Activated T-helper 9 cell treated with anti-CD3 and anti-CD28 coated beads, Interleukin-2, amount 50 U/mL, for 16 hours (primary cell): ENCODE results near the gene ZNF618.

Source experiments
- DNase-seq: peaks from one replicate; pipeline ENCODE4 v3.0.0-alpha.2; 2020; ENCODE audit warnings: low read depth

Gene ZNF618

DNA sequence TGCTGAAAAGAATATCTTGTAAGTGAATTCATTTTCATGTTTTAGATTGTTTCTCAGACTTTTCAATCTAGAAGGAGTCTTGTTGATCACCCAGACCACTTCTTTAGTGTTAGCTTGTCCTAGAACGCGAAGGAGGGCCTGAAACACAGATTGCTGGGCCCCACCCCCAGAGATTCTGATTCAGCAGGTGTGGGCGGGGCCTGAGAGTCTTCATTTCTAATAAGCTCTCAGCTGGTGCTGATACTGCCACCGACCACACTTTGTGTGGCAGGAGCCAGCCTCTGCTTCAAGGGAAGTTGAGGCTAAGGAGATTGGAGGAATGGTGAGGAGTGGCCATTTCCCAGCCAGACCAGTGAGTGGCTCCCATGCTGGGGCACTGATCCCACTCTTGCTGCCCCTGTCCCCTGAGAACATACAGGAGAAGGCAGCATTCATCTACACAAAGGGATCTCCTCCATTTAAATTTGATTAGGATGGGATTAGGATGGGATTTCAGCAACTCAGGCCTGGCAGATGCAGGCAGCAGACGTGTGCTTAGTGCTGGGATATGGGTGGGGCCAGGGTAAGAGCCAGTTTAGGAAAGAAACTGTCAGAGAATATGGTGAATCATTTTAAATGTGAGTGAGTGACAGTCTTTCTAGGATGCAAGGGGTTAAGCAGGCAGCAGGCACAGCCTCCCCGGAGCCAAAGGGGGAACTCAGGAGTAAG is 35.9 kb downstream of the ZNF618 start:
- DNase-seq: no peak

DNA sequence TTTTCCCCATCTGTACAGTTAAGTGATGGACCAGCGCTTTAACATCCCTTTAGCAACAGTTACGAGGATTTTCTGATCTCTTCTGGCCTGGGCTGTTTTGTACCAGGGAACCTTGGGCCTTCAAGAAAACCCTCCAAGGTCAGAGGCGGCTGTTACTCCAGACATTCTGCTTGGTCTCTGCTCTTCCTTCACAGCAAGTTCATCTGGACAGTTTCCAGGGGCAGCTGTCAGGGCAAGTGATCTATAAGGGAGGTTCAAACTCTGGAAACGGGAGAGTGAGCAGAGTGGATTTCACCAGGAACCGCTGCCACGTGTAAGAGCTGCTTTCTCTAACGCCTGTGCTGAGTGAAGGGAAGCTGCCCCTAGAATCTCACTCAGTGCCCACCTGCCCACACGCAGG is 36.7 kb downstream of the ZNF618 start:
- DNase-seq: no peak

GRCh38 chr9:113913426-113914195 is 37.5 kb downstream of the ZNF618 start:
- DNase-seq: no peak

DNA sequence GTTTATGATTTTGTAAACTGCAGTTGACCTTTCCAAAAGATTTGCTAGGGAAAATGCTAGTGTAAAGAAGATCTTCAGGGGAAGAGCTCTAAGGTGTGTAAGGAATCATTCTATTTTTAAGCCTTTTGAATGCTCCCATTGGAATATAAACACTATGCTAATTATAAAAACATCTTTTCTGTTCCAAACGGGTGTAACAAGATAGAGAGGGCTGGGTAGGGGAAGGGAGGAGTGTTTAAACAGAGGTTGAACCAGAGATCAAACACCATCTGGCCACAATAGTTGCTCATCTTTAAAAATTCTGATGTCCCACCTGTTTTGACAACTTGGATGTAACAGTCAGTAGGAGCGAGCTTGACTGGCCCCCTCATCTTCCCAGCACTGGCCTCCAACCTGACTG is 38.4 kb downstream of the ZNF618 start:
- DNase-seq: no peak

DNA sequence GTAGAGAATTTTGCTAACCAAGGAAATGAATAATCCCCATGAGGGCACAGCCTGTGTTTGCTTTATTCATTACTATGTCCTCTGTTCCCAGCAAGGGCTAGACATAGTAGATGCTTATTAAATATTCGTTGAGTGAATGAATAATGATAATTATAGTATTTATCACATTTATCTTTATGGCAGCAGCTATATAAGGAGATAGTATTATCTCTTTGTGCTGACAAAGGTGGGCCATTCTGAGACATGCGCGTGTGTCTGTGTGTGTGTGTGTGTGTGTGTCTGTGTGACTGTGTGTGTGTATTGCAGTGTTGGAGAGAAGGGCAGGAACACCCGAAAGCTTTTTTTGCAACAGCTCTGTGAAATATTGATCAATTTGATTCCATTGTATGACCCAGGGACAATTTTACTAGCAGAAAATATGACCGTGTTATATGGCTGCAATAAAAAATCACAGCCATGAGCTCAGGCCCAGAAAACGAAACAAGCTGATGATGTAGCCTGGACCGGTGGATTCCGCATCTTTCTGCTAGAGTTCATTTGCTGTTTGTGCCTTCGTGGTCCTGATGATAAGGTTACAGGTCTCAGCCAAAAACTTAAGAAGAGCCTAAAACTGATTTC is 39.8 kb downstream of the ZNF618 start:
- no peak for DNase-seq

DNA sequence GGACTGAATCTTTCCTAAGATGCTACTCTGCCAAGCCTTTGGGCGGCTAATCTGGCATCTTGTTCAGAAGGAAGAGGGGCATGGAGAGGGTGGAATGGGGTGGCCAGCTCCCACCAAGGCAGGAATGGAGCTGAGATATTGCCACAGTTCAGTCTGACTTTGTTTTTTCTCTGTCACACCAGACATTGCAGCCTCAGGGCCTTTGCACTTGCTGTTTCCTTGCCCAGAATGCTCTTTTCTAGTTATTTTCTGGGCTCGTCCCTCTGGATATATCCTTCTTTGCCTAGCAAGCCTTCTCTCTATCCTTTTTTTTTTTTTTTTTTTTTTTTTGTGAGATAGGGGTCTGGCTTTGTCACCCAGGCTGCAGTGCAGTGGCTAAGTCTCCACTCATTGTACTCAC is 40.8 kb downstream of the ZNF618 start:
- no peak for DNase-seq

- no peak for DNase-seq
Measured at GRCh38 chr9:113918697-113919350, 42.7 kb downstream of the ZNF618 start.

DNA sequence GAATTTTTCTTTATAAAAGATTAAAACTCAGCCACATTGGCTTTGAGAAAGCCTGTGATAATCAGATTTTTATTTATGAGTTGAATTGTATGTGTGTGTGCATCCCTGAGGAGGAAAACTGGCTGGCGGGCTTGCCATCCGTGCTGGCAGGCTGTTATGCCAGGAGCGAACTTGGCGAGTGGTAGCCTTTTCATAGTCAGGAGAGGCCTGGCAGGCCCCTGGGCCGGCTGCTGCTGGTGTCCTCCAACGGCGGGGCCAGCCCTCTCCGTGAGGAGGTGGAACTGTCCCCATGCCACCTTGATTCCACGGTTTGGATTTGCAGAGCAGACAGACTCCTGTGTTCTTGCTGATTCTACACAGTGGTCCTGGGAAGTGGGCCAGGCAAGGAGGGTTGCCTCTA is 43.3 kb downstream of the ZNF618 start:
- DNase-seq: no peak

GRCh38 chr9:113919871-113920270 is 43.8 kb downstream of the ZNF618 start:
- no peak for DNase-seq

GRCh38 chr9:113920872-113921271 is 44.8 kb downstream of the ZNF618 start:
- no peak for DNase-seq

DNA sequence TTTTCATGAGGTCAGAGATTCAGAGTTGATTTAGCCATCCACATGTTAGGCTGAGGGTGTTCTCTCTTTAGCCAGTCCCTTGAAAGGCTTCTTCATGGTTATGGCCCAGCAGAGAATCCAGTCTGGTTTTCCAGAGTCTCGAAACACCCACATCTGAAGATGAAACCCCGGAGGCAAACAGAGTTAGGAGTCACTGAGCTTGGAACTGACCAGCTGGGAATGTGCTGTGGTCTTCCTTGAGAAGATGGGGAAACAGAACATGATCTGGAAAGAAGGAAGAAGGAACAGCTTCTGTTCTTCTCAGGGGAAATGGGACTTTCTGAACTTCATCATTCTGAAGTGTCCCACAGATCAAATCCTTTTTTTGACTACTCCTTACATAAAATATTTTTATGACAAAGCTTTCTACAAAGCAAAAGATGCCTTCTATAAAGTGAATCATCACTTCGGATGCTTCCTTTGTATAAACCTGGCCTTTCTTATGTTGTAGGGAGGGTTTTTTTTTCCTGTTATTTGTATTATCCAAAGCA is 45.4 kb downstream of the ZNF618 start:
- DNase-seq: no peak

- no peak for DNase-seq
Measured at GRCh38 chr9:113922160-113922559, 46.1 kb downstream of the ZNF618 start.

DNA sequence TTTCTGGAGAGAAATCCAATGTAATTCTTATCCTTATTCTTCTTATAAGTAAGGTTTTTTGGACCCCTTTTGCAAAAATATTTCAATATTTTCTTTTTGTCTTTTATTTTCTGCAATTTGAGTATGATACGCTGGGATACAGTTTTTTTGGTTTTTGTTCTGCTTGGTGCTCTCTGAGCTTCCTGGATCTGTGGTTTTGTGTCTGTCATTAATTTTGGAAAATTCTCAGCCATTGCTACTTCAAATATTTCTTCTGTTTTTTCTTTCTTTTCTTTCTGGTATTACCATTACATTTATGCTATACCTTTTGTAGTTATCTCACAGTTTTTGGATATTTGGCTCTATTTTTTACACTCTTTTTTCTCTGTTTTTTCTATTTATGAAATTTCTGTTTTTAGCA is 50.1 kb downstream of the ZNF618 start:
- DNase-seq: no peak

GRCh38 chr9:113927277-113927676 is 51.2 kb downstream of the ZNF618 start:
- no peak for DNase-seq

- DNase-seq: no peak
Measured at GRCh38 chr9:113928269-113928668, 52.2 kb downstream of the ZNF618 start.

GRCh38 chr9:113929634-113930389 is 53.7 kb downstream of the ZNF618 start:
- no peak for DNase-seq

DNA sequence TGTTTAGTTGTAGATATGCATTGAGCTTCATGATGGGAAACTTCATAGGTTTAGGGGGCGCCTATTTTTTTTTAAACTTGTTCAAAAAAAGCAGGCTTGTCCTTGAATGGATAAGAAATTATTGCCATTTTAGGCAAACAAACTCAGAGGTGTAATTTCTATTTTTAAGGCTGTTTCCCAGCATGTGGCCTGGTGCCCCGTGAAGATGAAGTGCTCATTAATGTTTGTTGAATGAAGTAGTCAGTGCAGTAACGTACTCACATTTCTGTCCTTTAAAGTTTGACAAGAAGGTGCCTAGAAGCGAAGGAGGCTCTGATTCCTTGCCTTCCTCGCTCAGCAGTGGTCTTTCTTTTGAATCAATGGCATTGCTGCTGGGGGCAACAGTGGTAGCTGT is 54.3 kb downstream of the ZNF618 start:
- DNase-seq: no peak

DNA sequence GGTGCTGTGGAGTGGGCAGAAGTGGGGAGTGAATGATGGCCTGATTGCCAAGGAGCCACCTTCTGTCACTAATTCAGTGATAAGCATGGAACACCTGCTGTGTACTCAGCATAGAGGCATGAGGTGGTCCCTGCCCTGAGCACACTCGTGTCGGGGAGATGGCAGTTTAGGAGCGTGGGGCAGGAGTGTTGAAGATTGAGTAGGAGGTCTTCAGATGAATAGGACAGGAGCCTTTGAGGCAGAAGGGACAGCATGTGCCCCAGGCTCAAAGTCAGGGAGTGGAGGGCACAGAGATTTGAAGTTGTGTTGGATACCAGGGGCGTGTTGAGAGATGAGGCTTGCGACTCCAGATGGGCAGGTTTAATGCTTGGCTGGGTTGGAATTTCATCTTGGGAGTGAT is 55.0 kb downstream of the ZNF618 start:
- no peak for DNase-seq

DNA sequence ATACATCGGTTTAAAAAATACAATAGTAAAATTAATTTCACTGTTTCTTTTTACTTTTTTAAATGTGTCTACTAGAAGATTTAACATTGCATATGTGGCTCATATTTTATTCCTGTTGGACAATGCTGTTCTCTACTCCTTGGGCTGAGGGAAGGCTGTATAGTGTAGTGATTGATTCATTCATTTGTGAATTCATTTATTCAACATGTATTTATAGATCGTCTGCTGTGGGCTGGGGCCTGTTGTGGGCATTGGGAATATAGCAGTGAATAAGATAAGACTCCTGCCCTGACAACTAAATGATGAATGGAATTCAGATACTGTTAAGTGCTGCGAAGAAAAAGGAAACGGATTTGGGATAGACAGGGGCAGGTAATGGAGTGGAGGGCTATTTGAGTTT is 55.7 kb downstream of the ZNF618 start:
- no peak for DNase-seq

DNA sequence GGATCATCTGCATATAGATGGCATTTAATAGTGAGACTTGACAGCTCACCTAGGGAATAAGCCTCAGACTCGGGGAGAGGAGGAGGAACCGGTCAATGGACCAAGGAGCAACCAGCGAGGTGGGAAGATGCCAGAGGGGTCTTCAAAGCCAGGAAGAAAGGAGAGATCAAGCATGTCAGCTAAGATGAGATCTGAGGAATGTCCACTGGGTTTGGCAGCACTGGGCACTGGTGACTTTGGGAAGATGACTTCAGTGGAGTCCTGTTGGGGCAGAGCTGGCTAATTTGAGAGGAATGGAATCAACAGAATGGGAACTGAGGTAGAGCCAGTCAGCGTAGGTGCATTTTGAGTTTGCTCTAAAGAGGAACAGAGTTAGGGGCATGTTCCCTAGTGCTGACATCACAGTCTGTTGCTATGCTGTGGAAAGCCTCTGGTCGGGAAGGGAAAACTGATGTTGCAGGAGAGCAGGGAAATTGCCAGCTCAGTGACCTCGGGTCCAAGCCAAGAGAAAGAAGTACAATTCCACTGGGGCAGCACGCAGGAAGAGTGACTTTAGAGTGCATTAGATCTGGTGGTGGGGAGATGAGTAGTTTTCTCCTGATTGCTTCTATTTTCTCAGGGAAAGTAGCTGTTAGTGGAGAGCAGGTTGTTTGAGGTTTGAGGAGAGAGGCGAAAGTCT is 56.9 kb downstream of the ZNF618 start:
- no peak for DNase-seq

- no peak for DNase-seq
Measured at GRCh38 chr9:113933671-113934070, 57.6 kb downstream of the ZNF618 start.
